ENCODE results near the gene GDPD5. TPM values are rescaled to one million over a fixed set of nuclear protein-coding genes. Genes with fewer than 3 reads are reported as not detected.
A peak's percentile ranks its signal among the peaks of the same experiment; 100 is the strongest.

GDPD5 gene
- total RNA-seq, 3 donors from 2014 or later = 5.4 to 10.9 (median 9.8) TPM

DNA sequence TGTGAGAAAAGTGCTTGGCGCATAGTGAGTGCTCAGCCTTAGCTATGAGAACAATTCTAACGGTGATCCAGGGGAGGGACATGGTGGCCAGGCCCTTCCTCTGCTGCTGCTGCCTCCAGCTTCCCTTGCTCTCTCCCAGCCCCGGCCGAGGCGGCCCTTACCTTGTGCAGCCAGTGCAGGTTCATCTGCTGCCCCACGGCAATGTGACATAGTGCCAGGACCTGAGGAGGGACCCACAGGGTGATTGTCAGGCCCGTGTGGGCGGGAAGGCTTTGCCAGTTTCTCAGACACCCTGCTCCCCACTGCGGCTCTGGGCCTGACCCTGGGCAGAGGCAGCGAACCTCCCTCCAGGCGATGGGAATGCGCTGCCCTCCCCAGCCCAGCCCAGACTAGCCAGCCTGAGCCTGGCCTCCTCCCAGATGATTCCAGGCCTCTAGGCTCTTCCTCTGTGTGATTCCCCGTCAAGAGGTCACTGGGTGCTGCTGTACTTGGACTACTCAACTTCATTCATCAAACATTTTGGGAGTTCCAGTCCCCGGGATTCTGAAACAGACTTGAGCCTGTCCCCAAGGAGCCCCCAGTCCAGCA lies 69.1 kb downstream of the GDPD5 start:
- Mint-ChIP-seq H3K27me3 (ENCODE audit: low read depth) (no peaks in the 10 kb centered on the region), H3K9me3 (no peaks in the 10 kb centered on the region), H3K4me3 (no peak overlapping the region), H3K4me1 (ENCODE audit: low read depth) (no peaks in the 10 kb centered on the region), H3K36me3 (ENCODE audit: insufficient read depth) (no peaks in the 10 kb centered on the region)
- no peak for ATAC-seq
- DNase-seq = no peak

- no peaks in the 10 kb centered on the region for H3K4me1 Mint-ChIP-seq (ENCODE audit: low read depth)
- DNase-seq (no peak), ATAC-seq (no peak)
- no peaks in the 10 kb centered on the region for H3K36me3 Mint-ChIP-seq (ENCODE audit: insufficient read depth)
- no peaks in the 10 kb centered on the region for H3K9me3 Mint-ChIP-seq
- no peaks in the 10 kb centered on the region for H3K27me3 Mint-ChIP-seq (ENCODE audit: low read depth)
- H3K4me3 Mint-ChIP-seq = no peak overlapping the region
These were observed 70.8 kb downstream of the GDPD5 start for GRCh38 chr11:75454987-75455386.

DNA sequence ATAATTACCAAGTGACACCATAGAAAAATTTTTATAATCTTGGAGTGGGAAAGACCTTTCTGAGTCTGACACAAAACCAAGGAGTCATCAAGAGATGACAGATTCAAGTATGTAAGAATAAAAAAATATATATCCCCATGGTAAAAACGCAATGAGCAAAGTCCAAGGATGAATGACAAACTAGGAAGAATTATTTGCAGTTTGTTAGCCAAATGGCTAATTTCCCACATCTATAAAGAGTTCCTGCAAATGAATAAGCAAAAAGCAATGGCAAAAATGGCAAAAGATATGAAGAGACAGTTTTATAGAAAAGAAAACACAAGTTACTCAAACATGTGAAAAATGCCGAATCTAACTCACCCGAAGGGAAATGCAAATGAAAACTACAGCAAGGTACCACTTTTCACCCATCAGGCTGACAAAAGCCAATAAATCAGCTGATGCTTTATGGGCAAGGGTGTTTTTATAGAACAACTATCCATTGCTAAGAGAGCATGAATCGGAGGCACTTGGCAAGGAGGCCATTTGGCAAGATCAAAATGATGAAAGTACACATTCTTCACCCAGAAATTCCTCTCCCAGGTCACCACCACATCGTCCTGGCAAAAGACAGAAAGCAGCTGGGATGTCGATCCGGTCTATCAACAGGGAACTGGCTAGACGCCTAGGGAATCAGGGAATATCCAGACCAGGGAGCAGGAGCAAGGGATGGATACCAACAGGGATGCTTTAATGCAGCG lies 71.7 kb downstream of the GDPD5 start:
- ATAC-seq (no peak), DNase-seq (no peak)
- Mint-ChIP-seq H3K4me3 (no peak overlapping the region), H3K27me3 (ENCODE audit: low read depth) (no peaks in the 10 kb centered on the region), H3K36me3 (ENCODE audit: insufficient read depth) (no peaks in the 10 kb centered on the region), H3K4me1 (ENCODE audit: low read depth) (no peaks in the 10 kb centered on the region), H3K9me3 (no peaks in the 10 kb centered on the region)

- Mint-ChIP-seq H3K4me1 (ENCODE audit: low read depth) (no peaks in the 10 kb centered on the region), H3K27me3 (ENCODE audit: low read depth) (no peaks in the 10 kb centered on the region), H3K36me3 (ENCODE audit: insufficient read depth) (no peaks in the 10 kb centered on the region), H3K4me3 (no peak overlapping the region), H3K9me3 (no peaks in the 10 kb centered on the region)
- peak; percentile 33 for DNase-seq
- peak in 1 of 2 donors; percentile 61 for ATAC-seq
These were observed 74.6 kb downstream of the GDPD5 start for GRCh38 chr11:75450826-75451821.

- Mint-ChIP-seq H3K4me3 (no peak overlapping the region), H3K36me3 (ENCODE audit: insufficient read depth) (no peaks in the 10 kb centered on the region), H3K9me3 (no peaks in the 10 kb centered on the region), H3K4me1 (ENCODE audit: low read depth) (no peaks in the 10 kb centered on the region), H3K27me3 (ENCODE audit: low read depth) (no peaks in the 10 kb centered on the region)
- no peak for ATAC-seq
- no peak for DNase-seq
These were observed 75.5 kb downstream of the GDPD5 start for GRCh38 chr11:75450236-75450635.

GRCh38 chr11:75449776-75450175 lies 76.0 kb downstream of the GDPD5 start:
- no peaks in the 10 kb centered on the region for H3K9me3 Mint-ChIP-seq
- DNase-seq (no peak), ATAC-seq (no peak)
- H3K27me3 Mint-ChIP-seq (ENCODE audit: low read depth) = no peaks in the 10 kb centered on the region
- no peaks in the 10 kb centered on the region for H3K4me1 Mint-ChIP-seq (ENCODE audit: low read depth)
- no peaks in the 10 kb centered on the region for H3K36me3 Mint-ChIP-seq (ENCODE audit: insufficient read depth)
- no peak overlapping the region for H3K4me3 Mint-ChIP-seq

DNA sequence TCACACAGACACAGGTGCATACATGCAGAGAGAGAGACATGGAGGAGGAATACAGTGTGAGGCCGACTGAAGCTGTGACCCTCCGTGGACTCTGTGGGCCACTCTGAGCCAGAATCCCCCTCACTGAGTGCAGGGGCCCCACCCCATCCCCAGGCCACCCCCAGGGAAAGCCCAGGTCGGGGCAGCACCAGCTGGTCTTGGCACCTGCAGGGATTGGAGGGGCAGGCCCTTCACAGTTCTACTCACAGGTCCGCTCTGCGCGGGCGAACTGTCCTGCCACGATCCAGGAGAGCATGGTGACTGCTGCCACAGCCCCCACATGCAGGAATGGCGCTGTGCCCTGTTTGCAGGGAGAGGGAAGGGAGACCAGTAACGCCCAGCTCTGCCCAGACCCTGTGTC lies 76.5 kb downstream of the GDPD5 start:
- Mint-ChIP-seq H3K9me3 (no peaks in the 10 kb centered on the region), H3K4me1 (ENCODE audit: low read depth) (no peaks in the 10 kb centered on the region), H3K27me3 (ENCODE audit: low read depth) (no peaks in the 10 kb centered on the region), H3K4me3 (no peak overlapping the region), H3K36me3 (ENCODE audit: insufficient read depth) (no peaks in the 10 kb centered on the region)
- DNase-seq (no peak), ATAC-seq (no peak)

DNA sequence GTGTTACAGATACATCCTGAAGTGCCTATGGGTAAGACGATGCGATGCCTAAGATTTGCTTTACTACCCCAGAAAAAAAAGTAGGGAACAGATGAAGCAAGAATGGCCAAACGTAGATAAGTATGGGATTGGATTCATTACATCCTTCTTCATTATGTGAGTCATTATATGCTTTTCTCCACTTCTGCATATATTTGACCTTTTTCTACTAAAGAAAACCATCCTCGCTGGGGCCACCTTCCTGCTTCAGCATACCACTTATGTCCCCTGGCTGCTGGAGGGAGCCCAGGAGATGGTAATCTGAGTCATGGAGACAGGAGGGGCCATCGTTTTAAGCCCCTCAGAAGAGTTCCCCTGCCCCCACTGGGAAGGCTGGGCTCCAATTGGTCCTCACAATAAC lies 78.3 kb downstream of the GDPD5 start:
- no peak for DNase-seq
- no peak for ATAC-seq
- no peaks in the 10 kb centered on the region for H3K36me3 Mint-ChIP-seq (ENCODE audit: insufficient read depth)
- H3K27me3 Mint-ChIP-seq (ENCODE audit: low read depth) = no peaks in the 10 kb centered on the region
- no peaks in the 10 kb centered on the region for H3K4me1 Mint-ChIP-seq (ENCODE audit: low read depth)
- no peaks in the 10 kb centered on the region for H3K9me3 Mint-ChIP-seq
- no peak overlapping the region for H3K4me3 Mint-ChIP-seq

DNA sequence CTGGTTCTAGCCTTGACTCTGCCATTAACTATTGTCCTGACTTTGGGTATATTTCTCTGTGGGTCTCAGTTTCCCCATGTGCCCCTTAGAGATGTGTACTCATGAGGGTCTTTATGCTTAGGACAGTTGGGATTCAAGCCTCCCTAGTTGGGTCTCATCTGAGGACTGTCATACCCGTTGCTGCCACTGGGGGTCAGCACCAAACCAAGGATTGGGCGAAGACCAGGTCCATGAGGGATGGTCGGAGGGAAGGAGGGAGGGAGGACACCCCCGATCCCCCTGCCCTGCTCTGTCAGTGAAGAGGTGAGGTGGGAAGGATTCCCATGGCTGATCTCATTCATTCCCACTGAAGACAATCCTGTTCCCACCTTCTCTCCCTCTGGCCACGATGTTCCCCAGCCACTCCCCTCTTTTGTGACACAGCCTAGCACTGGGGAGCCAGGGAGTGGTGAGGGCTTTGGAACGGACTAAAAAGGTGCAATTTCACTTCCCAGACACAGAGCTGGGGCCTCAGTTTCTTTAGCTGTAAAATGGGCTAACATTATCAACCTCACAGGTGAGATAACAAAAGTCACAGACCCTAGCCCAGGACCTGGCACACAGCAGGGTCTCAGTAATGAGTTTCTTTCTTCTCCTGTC lies 80.3 kb downstream of the GDPD5 start:
- Mint-ChIP-seq H3K4me3 (no peak overlapping the region), H3K9me3 (no peaks in the 10 kb centered on the region), H3K4me1 (ENCODE audit: low read depth) (no peaks in the 10 kb centered on the region), H3K27me3 (ENCODE audit: low read depth) (no peaks in the 10 kb centered on the region), H3K36me3 (ENCODE audit: insufficient read depth) (no peaks in the 10 kb centered on the region)
- ATAC-seq (peak; percentile 84 to 92), DNase-seq (peak; percentile 76)

- no peaks in the 10 kb centered on the region for H3K27me3 Mint-ChIP-seq (ENCODE audit: low read depth)
- no peak for DNase-seq
- H3K9me3 Mint-ChIP-seq = no peaks in the 10 kb centered on the region
- H3K4me3 Mint-ChIP-seq = no peak overlapping the region
- H3K4me1 Mint-ChIP-seq (ENCODE audit: low read depth) = no peaks in the 10 kb centered on the region
- peaks cover 3% of the 10 kb centered on the region for H3K36me3 Mint-ChIP-seq (ENCODE audit: insufficient read depth)
- ATAC-seq = no peak
These were observed 82.7 kb downstream of the GDPD5 start for GRCh38 chr11:75443043-75443442.

DNA sequence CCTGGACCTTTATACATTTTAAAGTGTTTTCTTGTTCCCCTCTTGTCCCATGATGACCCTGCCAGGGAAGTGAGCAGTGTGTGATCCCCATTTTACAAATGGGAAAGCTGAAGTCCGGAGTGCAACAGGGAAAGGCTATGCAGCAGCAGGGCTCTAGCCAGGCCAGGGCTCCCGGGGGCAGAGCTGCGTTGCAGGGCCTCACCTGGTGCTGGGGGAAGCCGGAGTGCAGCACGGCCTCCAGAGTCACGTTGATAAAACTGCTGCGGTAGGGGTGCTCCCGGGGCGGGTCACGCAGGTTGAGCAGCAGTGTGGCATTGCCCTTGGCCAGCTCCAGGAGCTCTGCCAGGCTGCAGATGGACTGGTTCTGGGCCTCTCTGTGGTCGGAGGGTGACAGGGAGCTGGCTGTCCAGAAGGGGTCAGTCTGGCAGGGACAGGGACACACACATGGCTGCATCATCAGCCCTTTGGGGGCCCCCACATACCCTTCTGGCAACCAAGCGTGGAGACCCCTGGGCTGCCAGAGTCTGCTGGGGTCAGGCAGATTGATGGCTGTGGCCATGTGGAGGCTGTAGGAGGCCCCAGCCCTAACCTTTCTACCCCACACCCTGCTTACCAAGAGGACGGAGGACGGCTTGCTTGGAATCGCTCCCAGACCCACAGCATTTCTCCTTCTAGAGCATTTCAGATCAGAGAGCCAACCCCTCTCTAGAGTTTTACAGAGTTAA lies 83.4 kb downstream of the GDPD5 start:
- no peaks in the 10 kb centered on the region for H3K4me1 Mint-ChIP-seq (ENCODE audit: low read depth)
- H3K9me3 Mint-ChIP-seq = no peaks in the 10 kb centered on the region
- H3K4me3 Mint-ChIP-seq = no peak overlapping the region
- peaks cover 3% of the 10 kb centered on the region for H3K36me3 Mint-ChIP-seq (ENCODE audit: insufficient read depth)
- no peak for ATAC-seq
- no peak for DNase-seq
- no peaks in the 10 kb centered on the region for H3K27me3 Mint-ChIP-seq (ENCODE audit: low read depth)

DNA sequence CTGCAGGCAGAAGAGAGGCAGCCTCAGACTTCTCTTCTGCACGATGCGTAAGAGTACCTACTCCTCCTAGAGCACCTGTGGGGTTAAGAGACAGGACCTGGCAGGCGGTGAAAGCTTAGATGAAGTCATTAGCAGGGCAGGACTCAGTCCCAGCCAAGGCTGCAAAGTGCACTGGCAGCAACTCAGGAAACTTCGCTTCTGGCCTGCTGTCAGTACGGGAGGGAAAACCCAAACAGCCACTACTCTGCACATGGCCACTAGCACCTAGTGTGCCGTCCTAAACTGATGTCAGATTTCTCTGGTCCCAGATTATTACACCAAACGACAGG lies 84.0 kb downstream of the GDPD5 start:
- Mint-ChIP-seq H3K27me3 (ENCODE audit: low read depth) (no peaks in the 10 kb centered on the region), H3K9me3 (no peaks in the 10 kb centered on the region), H3K4me1 (ENCODE audit: low read depth) (no peaks in the 10 kb centered on the region), H3K36me3 (ENCODE audit: insufficient read depth) (peaks cover 3% of the 10 kb centered on the region), H3K4me3 (no peak overlapping the region)
- ATAC-seq (no peak), DNase-seq (no peak)

GRCh38 chr11:75440960-75441803 lies 84.6 kb downstream of the GDPD5 start:
- no peak for ATAC-seq
- Mint-ChIP-seq H3K27me3 (ENCODE audit: low read depth) (no peaks in the 10 kb centered on the region), H3K9me3 (no peaks in the 10 kb centered on the region), H3K4me3 (no peak overlapping the region), H3K4me1 (ENCODE audit: low read depth) (no peaks in the 10 kb centered on the region), H3K36me3 (ENCODE audit: insufficient read depth) (peaks cover 3% of the 10 kb centered on the region)
- no peak for DNase-seq
